Neutrophil (primary cell): Measurements from ENCODE around the gene TRAF1.

ENCODE experiments used
- H3K27ac ChIP-seq: fragments of 200-600 bp; sonication (generic); 2 replicates; pipeline ENCODE4 v1.5.1; 2016; ENCODE audit warnings: mild to moderate bottlenecking, moderate library complexity
- H3K27me3 ChIP-seq: fragments of 200-600 bp; sonication (generic); 2 replicates; pipeline ENCODE4 v1.6.0; 2016; ENCODE audit warnings: mild to moderate bottlenecking
- H3K36me3 ChIP-seq: fragments of 200-600 bp; sonication (generic); 2 replicates; pipeline ENCODE4 v1.5.1; 2017
- H3K4me1 ChIP-seq, 2 experiments: fragments of 200-600 bp in 1 of 2; sonication (generic) in 1 of 2; 1 replicate in 1 of 2; 2 replicates in 1 of 2; pipeline versions ENCODE4 v1.5.1 to v1.6.1; 2013 to 2016; ENCODE audit warnings: low read depth in 1 of 2, low read length in 1 of 2, mild to moderate bottlenecking in 1 of 2, moderate library complexity in 1 of 2; ENCODE audit not compliant: control insufficient read depth in 1 of 2, insufficient read depth in 1 of 2
- H3K4me3 ChIP-seq, 2 experiments: fragments of 200-600 bp in 1 of 2; sonication (generic) in 1 of 2; 1 replicate in 1 of 2; 2 replicates in 1 of 2; pipeline ENCODE4 v1.5.1; 2013 to 2016; ENCODE audit warnings: low read depth in 1 of 2, low read length in 1 of 2, mild to moderate bottlenecking in 1 of 2, moderate library complexity in 1 of 2
- H3K9me3 ChIP-seq: fragments of 200-600 bp; sonication (generic); 2 replicates; pipeline ENCODE4 v1.5.1; 2016
- CTCF ChIP-seq: fragments of 200-600 bp; sonication (generic); IDR thresholded peaks from 2 replicates; pipeline ENCODE4 v1.5.1; 2016; ENCODE audit warnings: antibody characterized with exemption

TRAF1 gene

GRCh38 chr9:120878188-120879130 lies 48.1 kb downstream of the TRAF1 start:
- Histone ChIP-seq H3K4me1 (peaks cover 17 to 20% of the 10 kb centered on the region in 2 experiments), H3K27ac (no peak overlapping the region), H3K9me3 (no peaks in the 10 kb centered on the region), H3K36me3 (peaks cover under 1% of the 10 kb centered on the region), H3K27me3 (no peaks in the 10 kb centered on the region), H3K4me3 (no peak overlapping the region)
- no peak for TF ChIP-seq CTCF

- Histone ChIP-seq H3K4me3 (peak overlapping the region; percentile 81 to 91), H3K36me3 (peaks cover 8% of the 10 kb centered on the region), H3K27ac (peak overlapping the region; percentile 85), H3K9me3 (no peaks in the 10 kb centered on the region), H3K4me1 (peaks cover 17 to 20% of the 10 kb centered on the region in 2 experiments), H3K27me3 (no peaks in the 10 kb centered on the region)
- no peak for TF ChIP-seq CTCF
These were observed 49.1 kb downstream of the TRAF1 start for GRCh38 chr9:120877276-120878034.

- Histone ChIP-seq H3K4me1 (peaks cover 17 to 20% of the 10 kb centered on the region in 2 experiments), H3K4me3 (peak within 1 kb of the TSS; percentile 81 to 91), H3K27ac (peak within 1 kb of the TSS; percentile 85), H3K36me3 (peaks cover 8% of the 10 kb centered on the region), H3K27me3 (no peaks in the 10 kb centered on the region), H3K9me3 (no peaks in the 10 kb centered on the region)
- TF ChIP-seq CTCF, result no peak
These were observed 49.8 kb downstream of the TRAF1 start, which contains the start of gene PHF19 for GRCh38 chr9:120876842-120877240. Gene PHF19 (minus strand): TSS chr9:120877188. CDS start chr9:120874741, 2,447 bp downstream.

- H3K27ac ChIP-seq, result peak overlapping the region; percentile 85
- no peaks in the 10 kb centered on the region for H3K27me3 ChIP-seq
- H3K9me3 ChIP-seq, result no peaks in the 10 kb centered on the region
- peak overlapping the region; percentile 81 to 91 for H3K4me3 ChIP-seq
- peaks cover 17 to 20% of the 10 kb centered on the region in 2 experiments for H3K4me1 ChIP-seq
- peaks cover 8% of the 10 kb centered on the region for H3K36me3 ChIP-seq
- TF ChIP-seq CTCF, result peak; percentile 37
These were observed 50.4 kb downstream of the TRAF1 start for GRCh38 chr9:120875954-120876841.

DNA sequence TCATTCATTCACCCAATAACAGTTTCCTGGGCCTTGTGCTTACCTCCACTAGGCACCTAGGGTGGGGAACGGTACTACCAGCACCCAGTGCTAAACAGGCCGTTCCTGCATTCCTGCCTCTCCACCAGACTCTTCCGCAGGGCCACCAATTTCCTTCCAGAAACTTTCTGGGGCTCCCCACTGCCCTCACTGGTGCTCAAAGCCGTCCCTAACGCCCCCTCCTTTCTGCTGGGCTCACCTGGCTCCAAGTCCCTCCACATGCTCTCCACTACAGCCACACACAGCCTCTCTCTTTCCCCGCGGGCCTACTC lies 51.0 kb downstream of the TRAF1 start:
- H3K4me3 ChIP-seq, result peak overlapping the region; percentile 81 to 91
- no peaks in the 10 kb centered on the region for H3K27me3 ChIP-seq
- H3K27ac ChIP-seq, result peak overlapping the region; percentile 85
- peaks cover 8% of the 10 kb centered on the region for H3K36me3 ChIP-seq
- no peak for TF ChIP-seq CTCF
- peaks cover 17 to 20% of the 10 kb centered on the region in 2 experiments for H3K4me1 ChIP-seq
- no peaks in the 10 kb centered on the region for H3K9me3 ChIP-seq
